GM13977 (cell line): ENCODE results near the gene ITPKB.

Experiments used
- DNase-seq: peaks from one replicate; pipeline ENCODE4 v3.0.0; 2012; ENCODE audit warnings: low spot score
- CTCF ChIP-seq: IDR thresholded peaks from 2 replicates; pipeline ENCODE4 v1.5.1; 2012; ENCODE audit warnings: mild to moderate bottlenecking, control low read depth; ENCODE audit not compliant: insufficient read depth; ENCODE audit errors: extremely low read depth, missing control alignments
- in situ Hi-C: fragments of 300-500 bp; cut with MboI; formaldehyde crosslinking; loops from one replicate; pipeline ENCODE4 v1.12.0; 2022; ENCODE audit warnings: low sequenced_read_pairs, low pct_unique_long_range_greater_than_20kb, mixed read lengths, inconsistent platforms; ENCODE audit not compliant: unreplicated experiment

ITPKB gene

GRCh38 chr1:226737819-226738420 lies 1.2 kb downstream of the ITPKB start:
- no peak for TF ChIP-seq CTCF
- in situ Hi-C loops, result no loop called here
- DNase-seq, result no peak

- peak; percentile 12 for TF ChIP-seq CTCF
- DNase-seq, result peak; percentile 54
- in situ Hi-C loops, result no loop called here
These were observed 1.9 kb downstream of the ITPKB start for GRCh38 chr1:226736908-226737818.

GRCh38 chr1:226736001-226736907 lies 2.8 kb downstream of the ITPKB start:
- DNase-seq, result no peak
- TF ChIP-seq CTCF, result no peak
- in situ Hi-C loops, result no loop called here

GRCh38 chr1:226735576-226735975 lies 3.5 kb downstream of the ITPKB start:
- TF ChIP-seq CTCF, result no peak
- in situ Hi-C loops, result no loop called here
- DNase-seq, result no peak

GRCh38 chr1:226734611-226735153 lies 4.4 kb downstream of the ITPKB start:
- in situ Hi-C loops, result no loop called here

More at GRCh38 chr1:226734611-226735153, 4.4 kb downstream of the ITPKB start:
- DNase-seq, result no peak
- TF ChIP-seq CTCF, result no peak
